Stimulated activated CD4-positive, alpha-beta T cell treated with anti-CD3 and anti-CD28 coated beads, Interleukin-4, amount 100 ng/mL, for 4 hours (primary cell): ENCODE results near the gene MED25.
A peak's percentile ranks its signal among the peaks of the same experiment; 100 is the strongest.

ENCODE experiments used
- DNase-seq, 2 experiments: peaks; one replicate each; pipeline ENCODE4 v3.0.0-alpha.2; 2020

The MED25 gene

DNA sequence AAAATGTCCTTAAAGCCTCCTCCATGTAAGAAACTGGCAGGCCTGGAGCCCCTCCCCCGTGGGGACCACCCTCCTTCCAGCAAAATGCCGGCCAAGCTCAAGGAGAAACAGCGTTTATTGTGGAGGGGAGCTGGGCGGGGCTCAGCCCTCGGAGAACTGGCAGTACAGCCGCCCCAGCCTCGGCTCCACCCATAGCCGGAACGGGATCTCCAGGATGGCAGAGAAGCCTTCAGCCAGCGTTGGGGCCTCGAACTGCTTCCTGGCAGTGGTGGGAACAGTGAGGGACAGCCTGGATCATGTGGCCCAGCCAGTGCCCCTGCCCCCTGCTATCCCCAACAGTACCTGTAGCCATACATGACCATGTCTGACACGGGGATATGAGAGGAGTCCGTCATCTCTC, 43.0 kb downstream of the MED25 start:
- no peak for DNase-seq

DNA sequence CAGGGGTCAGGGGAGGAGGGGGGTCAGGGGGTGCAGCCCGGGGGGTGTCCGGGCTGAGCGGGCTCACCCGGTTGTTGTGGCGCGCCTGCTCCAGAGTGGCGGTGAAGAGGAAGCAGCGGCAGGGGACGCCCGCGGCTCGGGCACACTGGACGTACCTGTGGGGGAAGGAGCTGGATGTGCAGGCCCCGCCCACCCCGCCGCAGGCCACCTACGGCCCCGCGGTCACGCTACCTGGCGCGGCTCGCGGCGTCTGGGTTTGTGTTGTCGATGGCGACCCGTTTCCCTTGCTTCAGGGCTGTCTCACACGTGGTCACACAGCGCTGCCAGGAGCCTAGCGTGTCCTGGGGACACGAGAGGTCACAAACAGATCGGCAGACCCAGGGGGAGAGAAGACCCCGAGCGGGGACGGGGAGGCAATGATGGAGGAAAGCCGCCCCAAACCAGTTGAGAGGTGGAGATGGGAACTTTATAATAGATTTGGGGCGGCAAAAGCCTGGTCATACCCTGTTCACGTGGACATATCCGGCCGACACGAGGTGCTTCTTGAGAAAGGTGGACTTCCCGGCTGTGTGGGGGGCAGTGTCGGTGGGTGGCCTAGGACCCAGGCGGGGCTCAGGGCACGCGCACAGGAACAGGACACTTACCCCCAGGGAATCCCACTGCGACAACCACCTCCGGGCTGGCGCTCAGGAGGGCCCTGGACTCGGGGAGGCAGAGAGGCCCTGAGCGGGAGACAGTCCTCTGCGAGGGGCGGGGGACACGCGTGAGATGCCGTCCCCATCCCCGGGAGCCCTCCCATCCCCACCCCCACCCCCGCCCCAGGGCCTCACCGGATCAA, 43.7 kb downstream of the MED25 start:
- no peak for DNase-seq

DNA sequence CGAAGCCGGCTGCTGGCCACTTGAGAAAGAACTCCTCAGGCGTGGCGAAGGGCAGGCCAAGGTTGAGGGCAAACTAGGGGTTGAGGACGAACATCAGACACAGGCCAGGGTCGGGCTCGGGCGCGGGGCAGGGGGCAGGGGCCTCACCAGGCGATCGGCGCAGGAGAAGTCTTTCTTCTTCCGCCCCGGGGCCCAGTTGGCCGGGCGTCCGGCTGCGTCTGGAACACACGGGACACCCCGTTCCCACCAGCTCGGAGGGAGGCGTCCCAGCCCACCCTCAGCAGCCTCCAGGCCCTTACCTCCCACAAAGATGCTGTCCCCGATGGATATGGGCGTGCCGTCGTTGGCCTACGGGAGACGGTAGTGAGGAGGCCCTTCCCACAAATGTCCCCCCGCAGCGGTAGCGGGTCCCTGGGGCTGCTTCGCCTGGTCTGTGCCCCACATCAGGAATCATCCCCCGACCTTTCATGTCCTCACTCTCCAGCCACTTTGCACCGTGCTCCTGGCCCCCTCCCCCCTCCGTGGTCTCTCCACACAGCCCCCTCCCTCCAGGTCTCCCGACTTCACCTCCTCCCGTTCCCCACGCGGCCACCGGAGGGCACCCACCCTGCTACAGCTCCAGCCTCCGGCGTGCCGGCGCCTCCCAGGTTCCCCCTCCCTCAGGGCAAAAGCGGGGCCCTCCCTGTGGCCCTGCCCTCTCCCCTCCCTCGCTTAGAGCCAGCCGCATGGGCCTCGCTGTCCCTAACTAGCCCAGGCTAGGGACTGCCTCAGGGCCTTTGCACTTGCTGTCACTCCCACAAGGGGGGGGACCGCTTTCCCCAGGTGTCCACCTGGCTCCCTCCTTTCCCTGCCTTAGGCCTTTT, 44.5 kb downstream of the MED25 start:
- DNase-seq, result no peak

DNA sequence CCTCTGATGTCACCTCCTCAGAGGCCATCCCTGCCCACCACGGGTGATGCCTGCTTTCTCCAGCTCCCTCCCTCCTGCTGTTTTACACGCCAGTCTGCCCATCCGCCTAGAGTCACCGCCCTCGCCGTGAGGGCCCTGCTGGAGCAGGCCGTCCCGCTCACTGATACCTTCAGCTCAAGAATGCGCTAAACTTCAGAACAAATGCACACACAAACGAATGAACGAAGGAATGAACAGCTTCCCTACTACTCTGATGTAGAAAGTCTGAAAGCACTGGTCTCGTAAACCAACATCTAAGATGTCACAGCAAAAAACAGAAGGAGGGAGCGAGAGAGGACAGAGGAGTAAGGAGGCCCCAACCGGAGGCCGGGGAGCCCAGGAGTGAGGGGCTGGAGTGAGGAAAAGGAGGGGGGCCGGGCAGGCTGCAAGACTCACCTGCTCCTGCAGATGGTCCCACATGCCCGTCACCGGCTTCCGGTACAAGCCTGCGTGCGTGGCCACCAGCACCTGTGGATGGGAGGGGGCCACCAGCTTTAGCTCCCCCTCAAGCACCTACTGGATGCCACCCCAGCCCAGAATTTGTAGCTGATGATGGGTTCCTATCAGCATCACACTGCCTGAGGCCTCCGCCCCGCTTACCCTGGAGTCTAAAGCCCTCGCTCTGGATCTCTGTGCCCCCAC, 45.3 kb downstream of the MED25 start:
- DNase-seq, result no peak

DNA sequence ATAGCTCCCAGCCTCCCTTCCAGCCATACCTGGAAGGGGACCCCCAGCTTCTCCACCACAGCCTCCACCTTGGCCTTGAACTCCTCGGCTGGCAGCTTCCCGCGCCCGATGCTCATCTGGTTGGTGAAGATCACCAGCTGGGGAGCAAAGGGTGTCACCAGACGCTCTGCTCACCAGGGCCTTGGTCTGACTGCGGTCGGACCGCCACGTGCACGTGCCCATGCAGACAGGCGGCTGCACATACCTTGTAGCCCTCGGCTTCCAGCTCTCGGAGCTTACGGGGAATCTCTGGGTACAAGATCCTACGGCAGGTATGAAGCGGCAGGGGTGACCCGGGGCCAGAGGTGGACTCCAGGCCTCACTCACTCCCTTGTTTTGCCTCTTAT, 45.8 kb downstream of the MED25 start:
- DNase-seq, result no peak

DNA sequence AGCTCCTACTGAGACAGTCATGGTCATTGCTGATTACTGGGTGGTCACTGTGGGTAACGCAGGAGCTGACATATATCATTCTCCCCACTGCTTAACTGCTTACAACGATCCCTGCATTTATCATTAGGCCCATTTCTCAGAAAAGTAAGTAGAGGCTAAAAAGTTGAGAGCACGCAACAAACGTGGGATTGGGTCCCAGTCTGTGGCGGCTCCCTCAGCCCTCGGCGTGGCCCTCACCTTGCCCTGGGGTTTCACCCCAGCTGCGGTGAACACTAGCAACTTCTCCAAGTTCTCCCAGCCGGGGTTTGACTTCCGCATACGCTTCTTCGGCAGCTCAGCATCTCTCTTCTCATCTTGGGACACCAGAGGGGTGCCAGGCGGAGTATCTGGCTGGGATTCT, 46.8 kb downstream of the MED25 start:
- DNase-seq, result no peak

DNA sequence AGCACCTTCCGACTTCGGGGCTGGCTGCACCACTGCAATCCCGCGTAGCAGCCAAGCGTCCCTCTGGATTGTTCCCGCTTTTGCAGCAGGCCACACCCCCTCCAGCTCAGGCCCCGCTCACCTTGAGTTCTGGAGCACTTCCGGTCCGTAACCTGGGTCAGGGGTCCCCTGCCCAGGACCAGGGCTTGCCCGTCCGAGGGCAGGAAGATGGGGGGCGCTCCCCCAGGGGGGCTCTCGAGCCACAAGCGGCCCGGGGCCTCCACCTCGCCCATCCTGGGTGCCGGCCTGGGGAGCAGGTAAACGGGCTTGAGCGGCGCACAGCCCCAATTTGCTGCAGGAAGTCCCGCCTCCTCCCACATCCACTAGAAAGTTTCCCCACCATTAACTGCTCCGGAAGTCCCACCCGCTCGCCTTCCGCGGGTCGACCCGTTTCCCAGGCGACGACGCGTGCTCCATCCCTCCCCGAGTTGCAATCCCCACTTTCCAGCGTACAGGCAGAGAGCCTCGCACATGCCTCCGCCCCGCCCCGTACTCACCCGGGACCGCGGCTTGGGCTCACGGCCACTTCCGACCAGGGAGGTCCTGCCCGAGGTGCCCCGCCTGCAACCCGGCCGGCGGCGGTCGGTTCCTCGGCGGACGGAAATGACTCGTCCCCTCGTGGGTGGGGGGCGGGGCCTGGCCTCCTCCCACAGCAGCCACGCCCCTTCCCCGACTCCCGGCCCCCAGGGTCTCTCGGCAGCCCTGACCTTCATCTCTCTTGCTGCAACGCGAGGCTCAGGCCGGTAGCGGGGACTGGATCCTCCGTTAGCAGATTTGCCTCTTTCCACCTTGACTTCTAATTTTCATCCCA, 49.1 kb downstream of the MED25 start, which contains the start of gene PNKP:
TSS of gene PNKP (minus strand) at position 644 of the 850 bp plus-strand sequence. CDS start at position 272, 372 bp downstream.
- peak; percentile 87 to 94 for DNase-seq

DNA sequence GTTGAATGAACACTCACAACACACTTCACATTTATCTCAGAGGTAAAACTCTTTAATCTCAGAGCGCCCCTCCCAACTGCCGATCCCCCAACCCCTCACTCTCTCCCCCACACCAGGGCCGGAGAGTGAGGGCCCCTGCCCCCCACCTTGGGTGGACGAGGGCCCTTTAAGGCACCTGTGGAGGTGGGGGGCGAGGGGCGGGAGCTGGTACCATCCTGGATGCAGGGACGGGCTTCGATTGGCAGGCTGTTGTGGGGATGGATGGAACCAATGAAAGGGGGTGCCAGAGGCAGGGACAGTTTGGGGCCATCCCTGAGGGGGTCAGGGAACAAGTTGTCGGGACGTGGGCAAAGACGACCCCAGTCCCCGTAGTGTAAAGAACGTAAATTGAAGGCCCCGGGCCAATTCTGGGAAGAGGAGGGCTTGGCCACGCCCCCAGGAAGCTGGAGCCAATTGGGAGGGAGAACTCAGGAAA, 51.0 kb downstream of the MED25 start:
- DNase-seq, result peak in 1 of 2 experiments; percentile 72

DNA sequence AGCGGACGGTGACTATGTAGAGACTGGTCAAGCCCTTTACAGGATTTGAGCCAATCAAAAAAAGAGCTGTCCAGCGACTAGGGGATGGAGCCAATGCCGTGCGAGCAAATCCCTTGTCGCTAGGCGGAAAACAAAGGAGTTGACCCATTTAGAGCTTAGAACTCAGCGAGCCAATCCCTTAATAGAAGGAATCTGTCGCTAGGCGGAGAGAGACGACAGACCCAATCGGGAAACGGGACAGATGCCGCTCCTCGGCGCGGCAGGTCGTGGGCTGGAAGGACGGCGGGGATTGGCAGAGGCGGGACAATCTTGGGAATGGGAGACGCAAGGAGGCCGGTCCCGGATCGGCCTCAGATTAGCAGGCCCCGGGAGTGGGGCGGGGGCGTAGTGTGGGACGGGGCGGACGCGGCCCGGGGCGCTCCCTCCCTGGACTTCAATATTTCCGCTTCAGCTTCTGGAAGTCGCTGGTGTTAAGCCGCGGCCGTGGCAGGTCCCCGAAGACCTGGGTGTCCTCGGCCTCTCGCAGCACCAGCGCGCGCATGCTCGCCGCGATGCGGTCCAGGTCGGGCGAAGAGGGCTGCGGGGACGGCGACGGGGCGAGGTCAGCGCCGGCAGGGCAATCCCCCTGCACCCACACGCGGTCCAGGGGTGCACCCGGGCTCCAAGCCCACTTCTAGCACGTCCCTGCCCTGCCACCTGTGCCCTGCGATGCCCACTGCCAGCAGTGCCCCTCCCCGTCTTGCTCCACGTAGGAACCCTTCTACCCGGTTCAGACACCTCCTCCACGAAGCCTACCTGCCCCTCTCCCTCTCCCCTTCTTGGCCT, 51.6 kb downstream of the MED25 start:
- peak; percentile 81 to 85 for DNase-seq

DNA sequence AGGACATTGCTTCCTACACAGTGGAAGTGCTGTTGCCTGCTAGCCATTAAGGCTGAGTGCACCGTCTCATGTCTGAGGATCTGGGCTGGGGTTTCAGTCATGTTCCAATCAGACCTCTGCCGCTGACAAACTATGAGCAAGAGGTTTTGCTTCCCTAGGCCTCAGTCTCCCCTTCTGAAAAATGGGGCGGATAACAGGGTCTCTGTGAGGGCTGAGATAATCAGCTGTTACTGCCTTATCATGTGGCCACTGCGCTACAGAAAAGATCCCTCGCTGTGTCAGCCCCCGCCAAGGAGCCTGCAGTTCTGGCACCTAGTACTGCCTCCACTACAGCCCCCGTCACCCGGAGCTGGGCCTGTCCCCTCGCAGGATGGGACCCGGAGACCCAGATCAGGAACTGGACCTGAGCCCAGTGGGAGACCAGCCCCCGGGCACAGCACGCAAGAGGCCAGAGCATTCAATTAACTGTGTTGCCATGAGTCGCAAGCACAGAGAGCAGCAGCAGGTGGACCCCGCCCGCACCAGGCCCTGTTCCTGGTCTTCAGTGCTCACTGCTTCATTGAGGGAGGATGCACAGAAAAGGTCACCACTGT, 52.3 kb downstream of the MED25 start:
- no peak for DNase-seq

DNA sequence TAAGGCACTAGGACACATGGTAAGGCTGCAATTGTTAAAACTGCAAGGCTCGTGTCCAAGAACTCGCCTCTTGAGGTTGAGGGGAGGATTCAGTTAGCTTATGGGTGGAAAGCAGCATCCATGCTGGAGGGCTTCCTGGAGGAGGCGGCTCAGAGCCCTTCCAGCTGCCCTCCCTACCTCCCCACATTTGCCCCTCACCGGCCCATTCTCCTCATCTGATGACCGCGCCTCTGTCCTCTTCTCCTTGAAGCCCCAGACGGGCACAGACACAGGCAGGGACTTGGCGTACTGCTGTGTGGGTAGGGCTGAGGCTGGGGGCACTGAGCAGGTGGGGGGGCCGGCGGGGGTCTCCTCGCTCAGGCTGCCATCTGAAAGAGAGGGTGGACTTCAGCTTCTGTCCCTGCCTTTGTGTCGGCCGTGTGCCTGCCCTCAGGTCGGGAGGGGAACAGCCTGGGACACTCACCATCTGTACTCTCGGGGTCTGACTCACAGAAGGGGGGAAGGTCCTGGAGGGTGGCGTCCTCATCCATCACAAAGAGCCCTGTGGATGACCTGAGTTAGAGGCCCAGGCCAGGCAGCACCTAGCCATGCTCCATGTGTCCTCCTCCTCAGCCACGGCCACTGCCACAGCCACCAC, 53.4 kb downstream of the MED25 start:
- no peak for DNase-seq

DNA sequence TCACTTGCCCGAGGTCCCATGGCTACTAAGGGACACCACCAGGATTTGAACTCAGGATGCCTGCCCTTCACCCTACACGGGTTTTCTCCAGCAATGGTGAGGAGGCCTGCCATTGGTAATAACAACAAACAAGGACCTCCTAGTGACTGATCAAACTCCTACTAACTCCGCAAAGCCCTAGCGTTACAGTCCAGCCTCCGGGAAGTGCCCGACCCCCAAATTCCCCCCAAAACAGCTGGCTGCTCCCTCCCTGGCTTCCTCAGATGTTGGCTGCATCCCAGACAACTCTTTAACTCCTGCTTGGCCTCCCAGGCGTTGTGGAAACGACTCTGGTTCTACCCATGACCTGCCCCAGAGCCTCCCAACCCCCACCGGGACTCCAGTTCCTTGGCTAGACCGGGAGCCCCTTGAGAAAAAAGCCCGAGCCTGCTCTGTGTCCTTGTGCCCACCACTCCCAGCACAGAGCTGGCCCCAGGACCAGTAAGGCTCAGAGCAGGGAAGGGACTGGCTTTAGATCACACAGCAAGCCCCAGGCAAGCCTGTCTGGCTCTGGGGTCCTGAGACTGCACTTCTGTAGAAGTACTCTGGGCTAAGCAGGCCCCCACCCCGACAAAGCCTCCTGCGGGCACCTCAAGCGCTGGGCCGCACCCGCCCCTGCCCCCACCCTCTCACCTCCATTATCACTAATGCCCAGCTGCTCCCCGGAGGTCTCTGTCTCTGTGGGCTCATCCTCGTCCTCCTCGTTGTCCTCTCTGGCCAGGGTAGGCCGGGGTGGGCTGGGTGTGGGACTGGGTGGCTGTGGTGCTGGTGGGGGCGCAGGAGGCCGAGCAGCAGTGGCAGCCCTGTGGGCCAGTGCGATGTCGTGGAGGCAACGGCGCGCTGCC, 54.4 kb downstream of the MED25 start:
- DNase-seq, result no peak

DNA sequence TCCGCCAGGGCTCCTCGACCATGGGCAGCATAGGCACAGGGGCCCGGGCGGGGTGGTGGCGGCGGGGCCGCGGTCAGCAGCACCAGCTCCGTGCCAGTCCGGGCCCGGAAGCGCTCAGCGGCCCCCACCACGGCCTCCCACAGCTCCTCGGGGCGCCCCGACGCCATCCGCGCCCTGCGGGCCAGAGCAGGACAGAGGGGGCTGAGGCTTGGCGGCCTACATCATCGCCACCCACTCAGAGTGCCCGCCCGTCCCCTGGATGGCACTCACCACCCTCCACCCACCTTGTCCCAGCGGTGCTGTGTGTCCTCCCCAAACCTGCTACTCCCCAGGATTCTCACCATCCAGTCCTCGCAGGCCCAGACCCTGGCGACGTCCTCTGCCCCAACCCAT, 55.0 kb downstream of the MED25 start:
- no peak for DNase-seq

DNA sequence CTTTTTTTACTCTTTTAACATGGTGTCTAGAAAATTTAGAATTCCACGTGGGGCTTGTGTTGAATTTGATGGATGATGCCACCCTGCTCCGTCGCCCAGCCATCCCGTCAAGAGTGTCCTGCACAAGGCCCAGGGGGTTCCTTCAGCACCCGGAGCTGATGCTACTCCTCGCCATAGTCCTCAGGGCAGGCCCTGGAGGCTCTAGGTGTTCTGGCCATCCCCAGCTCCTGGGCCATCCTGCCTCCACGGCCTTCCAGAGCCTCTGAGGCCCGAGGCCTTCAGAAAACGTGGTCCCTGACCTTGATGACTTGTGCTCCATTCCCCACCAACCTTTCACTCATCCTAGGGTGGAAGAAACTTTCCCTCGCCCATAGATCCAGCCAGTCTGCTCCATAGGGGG, 55.7 kb downstream of the MED25 start:
- DNase-seq, result no peak

DNA sequence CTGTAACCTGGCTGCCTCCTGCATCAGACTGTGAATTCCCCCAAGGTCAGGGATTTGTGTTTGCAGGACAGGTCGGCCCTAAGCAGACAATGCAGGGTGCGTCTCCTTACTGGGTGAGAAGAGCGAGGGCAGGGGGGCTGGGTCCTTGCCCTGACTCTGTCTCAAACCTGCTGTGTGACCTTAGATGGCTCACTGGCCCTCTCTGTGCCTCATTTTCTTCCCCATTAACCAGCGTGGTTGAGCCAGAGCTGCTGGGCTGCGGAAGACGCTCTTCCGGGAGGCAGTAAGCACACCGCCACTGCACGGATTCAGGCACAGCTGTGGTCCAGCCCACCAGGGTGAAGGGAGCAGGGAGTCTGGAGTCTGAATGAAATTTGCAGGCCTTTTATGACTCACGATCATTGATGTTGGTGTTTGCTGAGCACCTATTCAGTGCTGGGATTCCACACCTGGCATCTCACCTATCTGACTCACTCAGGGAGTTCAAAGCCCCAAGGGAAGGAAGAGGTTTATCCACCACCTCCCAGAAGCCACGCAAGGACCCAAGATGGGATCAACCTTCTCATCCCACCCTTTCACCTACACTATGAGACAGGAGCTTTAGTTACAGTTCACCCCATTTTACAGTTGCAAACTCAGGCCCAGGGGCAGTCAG, 56.5 kb downstream of the MED25 start:
- no peak for DNase-seq

DNA sequence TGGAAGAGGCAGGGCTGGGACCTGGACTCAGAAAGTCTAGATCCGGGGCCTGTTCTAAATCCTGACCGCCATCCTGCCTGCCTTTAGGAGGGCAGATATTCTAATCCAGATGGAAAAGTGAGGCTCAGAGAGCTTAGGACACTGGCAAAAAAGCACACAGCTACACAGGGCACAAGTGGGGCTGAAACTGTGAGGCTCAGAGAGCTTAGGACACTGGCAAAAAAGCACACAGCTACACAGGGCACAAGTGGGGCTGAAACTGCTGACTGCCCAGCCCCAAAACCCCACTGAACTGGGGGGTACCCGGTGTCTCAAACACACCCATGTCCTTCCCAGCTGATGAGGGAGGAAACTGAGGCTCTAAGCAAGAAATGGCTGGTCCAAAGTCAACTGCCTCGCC, 57.1 kb downstream of the MED25 start:
- DNase-seq, result no peak

DNA sequence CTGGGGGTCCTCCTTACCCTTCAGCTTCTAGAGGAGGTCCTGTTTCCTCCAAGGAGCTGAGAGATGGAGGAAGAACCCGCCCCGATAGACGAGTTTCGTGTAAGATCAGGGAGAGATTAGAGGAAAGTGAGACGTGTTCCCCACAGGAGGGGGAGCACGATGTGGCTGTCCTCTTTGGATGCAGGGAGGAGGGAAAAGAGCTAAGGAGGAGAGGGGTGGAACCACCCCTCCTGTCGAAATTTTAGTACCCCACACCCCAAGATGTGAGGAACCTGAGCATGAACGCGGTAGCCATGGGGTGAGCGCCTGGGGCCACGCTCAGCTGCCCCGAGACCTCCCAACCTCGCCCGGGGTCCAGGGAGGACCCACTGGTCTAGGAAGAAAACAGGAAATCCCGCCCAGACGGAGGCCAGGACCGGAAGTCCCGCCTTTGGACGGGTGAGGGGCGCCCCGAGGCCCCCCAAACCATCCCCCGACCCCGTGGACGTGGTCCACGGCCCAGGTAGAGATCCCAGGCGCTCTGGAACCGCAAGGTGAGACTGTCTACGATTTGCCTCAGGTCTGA, 57.9 kb downstream of the MED25 start:
- peak; percentile 50 to 57 for DNase-seq

DNA sequence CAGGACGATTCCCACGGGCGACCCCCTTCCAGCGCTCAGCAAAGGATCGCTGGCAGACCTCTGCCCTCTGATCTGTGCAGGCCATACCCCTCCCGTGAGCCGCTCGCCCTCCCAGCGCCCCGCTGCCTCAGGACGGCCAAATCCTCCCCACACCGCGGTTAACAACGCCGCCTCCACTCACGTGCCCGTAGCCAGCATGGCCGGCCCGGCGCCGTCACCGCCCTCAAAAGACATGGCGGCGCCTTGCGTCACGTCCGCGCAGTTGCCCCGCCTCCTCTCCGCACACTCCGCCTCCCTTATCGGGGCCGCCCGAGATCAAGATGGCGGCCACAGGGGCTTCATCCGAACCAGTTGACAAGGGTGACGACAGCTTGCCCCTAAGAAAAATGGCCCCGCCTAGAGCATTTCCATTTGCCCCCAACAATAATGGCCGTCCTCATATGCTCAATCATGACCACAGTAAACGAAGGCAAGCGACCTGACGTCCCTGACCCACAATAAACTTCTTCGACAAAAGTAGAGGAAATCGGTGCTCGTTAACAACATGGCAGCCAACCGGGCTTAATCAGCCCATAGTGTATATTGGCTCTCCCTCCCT, 58.4 kb downstream of the MED25 start:
- DNase-seq, result peak; percentile 95 to 98
